Activated T-helper 2 cell treated with anti-CD3 and anti-CD28 coated beads, Interferon-gamma antibody, Interleukin-2, Interleukin-4, amounts not matched to agents 10 μg/mL and 5 μg/mL and 100 μg/mL, durations not matched to agents 14 hours and 24 hours and 36 hours (primary cell): Measurements from ENCODE around the gene B3GALT5. TPM values are rescaled to one million over a fixed set of nuclear protein-coding genes. Genes with fewer than 3 reads are reported as not detected.

Experiments
- DNase-seq: peaks from one replicate; pipeline ENCODE4 v3.0.0; 2021; ENCODE audit warnings: low spot score
- H3K27ac Mint-ChIP-seq: one replicate; pipeline ENCODE4 v1.8.0; 2021; ENCODE audit warnings: mixed read lengths
- H3K27me3 Mint-ChIP-seq: one replicate; pipeline ENCODE4 v1.8.0; 2021; ENCODE audit warnings: low read depth, mixed read lengths
- H3K36me3 Mint-ChIP-seq: one replicate; pipeline ENCODE4 v1.8.0; 2021; ENCODE audit warnings: low read depth, mixed read lengths
- H3K4me1 Mint-ChIP-seq: one replicate; pipeline ENCODE4 v1.8.0; 2021; ENCODE audit warnings: low read depth, mixed read lengths
- H3K4me3 Mint-ChIP-seq: one replicate; pipeline ENCODE4 v1.8.0; 2021; ENCODE audit warnings: low read depth, mild to moderate bottlenecking, moderate library complexity, mixed read lengths
- H3K9me3 Mint-ChIP-seq: one replicate; pipeline ENCODE4 v1.8.0; 2021; ENCODE audit warnings: mixed read lengths
- intact Hi-C: fragments of 100-400 bp; cut with micrococcal nuclease; formaldehyde crosslinking; loops from one replicate; pipeline ENCODE4 v1.15.1; 2023
- total RNA-seq: library from RNA; stranded (reverse); gene quantifications from 2 replicates; pipeline ENCODE4 v1.2.3, GENCODE V29; 2022

Gene B3GALT5
- total RNA-seq, 1 donor from 2014 or later = not detected

- Mint-ChIP-seq H3K4me1 (no peaks in the 10 kb centered on the region), H3K27me3 (no peaks in the 10 kb centered on the region), H3K27ac (no peak overlapping the region), H3K9me3 (no peaks in the 10 kb centered on the region), H3K36me3 (no peaks in the 10 kb centered on the region), H3K4me3 (no peak overlapping the region)
- intact Hi-C loops = no loop called here
- no peak for DNase-seq
Observed at GRCh38 chr21:39593522-39593921, 19.2 kb upstream of the B3GALT5 start.

DNA sequence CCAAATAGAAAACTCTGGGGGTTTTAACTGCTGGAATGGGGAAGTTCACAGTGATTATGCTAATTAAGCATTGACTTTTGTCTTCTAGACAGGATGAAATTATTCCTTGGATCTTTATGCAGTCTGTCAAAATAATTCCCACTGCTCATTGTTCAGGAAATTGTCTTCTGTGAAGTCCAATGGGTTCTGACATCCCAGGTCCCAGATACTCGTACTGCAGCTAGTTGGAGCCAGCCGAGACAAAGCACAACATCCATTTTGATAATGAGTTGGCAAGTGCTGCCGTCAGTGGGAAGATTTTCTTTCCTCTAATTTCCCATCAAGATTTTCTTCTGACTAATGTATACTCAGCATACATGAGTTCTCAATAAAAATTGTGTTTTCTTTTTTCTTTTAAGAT, 17.3 kb upstream of the B3GALT5 start:
- intact Hi-C loops = no loop called here
- Mint-ChIP-seq H3K36me3 (no peaks in the 10 kb centered on the region), H3K4me3 (no peak overlapping the region), H3K4me1 (no peaks in the 10 kb centered on the region), H3K27me3 (no peaks in the 10 kb centered on the region), H3K27ac (no peak overlapping the region), H3K9me3 (no peaks in the 10 kb centered on the region)
- no peak for DNase-seq

GRCh38 chr21:39597595-39597994, 15.1 kb upstream of the B3GALT5 start:
- DNase-seq = no peak
- Mint-ChIP-seq H3K36me3 (no peaks in the 10 kb centered on the region), H3K4me3 (no peak overlapping the region), H3K4me1 (no peaks in the 10 kb centered on the region), H3K9me3 (no peaks in the 10 kb centered on the region), H3K27ac (no peak overlapping the region), H3K27me3 (peaks cover 2% of the 10 kb centered on the region)
- intact Hi-C loops = no loop called here

DNA sequence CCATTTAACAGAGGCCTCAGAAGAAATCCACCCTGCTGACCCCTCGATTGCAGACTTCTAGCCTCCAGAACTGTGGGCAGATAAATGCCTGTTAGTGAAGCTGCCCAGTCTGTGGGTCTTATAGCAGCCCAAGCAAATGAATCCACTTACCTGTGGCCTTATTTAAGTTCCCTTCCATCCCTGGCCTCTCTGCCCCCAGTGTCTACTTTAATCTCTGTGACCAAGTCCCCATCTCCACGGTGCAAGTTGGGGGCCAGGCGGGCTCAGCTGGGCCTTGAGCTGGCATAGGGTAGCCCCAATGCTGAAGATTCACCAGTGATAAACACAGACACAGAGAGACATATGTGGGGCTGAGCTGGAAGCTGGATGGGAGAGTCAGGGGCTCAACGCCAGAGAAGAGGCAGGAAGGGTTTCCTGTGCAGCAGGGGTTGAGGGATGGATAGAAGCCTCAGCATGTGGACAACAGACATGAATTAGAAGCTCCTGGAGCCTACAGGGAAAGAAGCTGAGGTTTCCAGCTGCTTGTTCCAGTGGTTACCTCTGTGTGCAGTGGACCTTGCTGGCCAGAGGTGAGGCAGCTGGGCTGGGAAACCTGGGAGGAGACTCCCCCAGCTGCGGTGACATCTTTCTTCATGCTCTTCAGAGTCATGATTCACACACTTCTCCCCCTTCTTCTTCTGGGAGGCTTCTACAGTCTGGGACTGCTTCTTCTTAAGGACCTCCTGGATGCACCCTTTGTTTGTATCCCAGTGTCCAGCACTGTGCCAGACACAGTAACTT, 13.4 kb upstream of the B3GALT5 start:
- Mint-ChIP-seq H3K36me3 (no peaks in the 10 kb centered on the region), H3K27ac (no peak overlapping the region), H3K4me3 (no peak overlapping the region), H3K27me3 (peaks cover 2% of the 10 kb centered on the region), H3K4me1 (no peaks in the 10 kb centered on the region), H3K9me3 (no peaks in the 10 kb centered on the region)
- DNase-seq = no peak
- intact Hi-C loops = no loop called here

- no peak for DNase-seq
- Mint-ChIP-seq H3K9me3 (no peaks in the 10 kb centered on the region), H3K4me3 (no peak overlapping the region), H3K27me3 (peaks cover 2% of the 10 kb centered on the region), H3K4me1 (no peaks in the 10 kb centered on the region), H3K27ac (no peak overlapping the region), H3K36me3 (no peaks in the 10 kb centered on the region)
- intact Hi-C loops = no loop called here
Observed at GRCh38 chr21:39601187-39601928, 11.4 kb upstream of the B3GALT5 start.

DNA sequence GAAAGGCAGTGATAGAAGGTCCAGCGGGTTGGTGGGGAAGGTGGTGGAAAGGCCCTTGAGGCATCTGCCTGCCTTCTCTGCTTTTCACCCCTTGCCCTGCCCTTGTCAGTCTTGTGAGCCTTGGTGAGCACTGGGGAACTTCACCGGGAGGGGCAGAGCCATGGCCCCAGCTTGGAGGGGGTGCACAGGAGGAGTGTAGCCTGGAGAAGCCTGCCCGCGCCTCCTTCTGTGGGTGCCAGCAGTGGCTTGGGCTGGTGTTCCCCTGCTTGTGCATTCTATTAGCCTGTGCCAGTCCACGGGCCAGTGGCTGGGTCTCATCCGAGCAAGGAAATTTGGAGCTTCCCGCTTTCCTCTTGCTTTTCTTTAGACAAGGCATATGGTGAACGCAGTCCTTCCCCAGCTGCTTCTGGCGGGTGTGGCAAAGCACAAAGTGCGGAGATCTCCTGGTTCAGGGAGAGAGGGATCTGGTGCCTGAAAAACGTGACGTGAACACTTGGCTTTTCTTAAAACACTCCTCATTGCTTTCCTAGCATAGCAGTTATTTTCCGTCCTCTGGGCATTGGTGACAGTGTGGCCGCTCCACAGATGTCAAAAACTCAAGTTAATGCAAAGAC, 10.6 kb upstream of the B3GALT5 start:
- H3K9me3 Mint-ChIP-seq = no peaks in the 10 kb centered on the region
- intact Hi-C loops = no loop called here
- no peak for DNase-seq
- no peaks in the 10 kb centered on the region for H3K4me1 Mint-ChIP-seq
- no peaks in the 10 kb centered on the region for H3K36me3 Mint-ChIP-seq
- H3K27ac Mint-ChIP-seq = no peak overlapping the region
- peaks cover 2% of the 10 kb centered on the region for H3K27me3 Mint-ChIP-seq
- no peak overlapping the region for H3K4me3 Mint-ChIP-seq

GRCh38 chr21:39602793-39603192, 9.9 kb upstream of the B3GALT5 start:
- no peak for DNase-seq
- peaks cover 2% of the 10 kb centered on the region for H3K27me3 Mint-ChIP-seq
- intact Hi-C loops = no loop called here
- H3K36me3 Mint-ChIP-seq = no peaks in the 10 kb centered on the region
- no peak overlapping the region for H3K4me3 Mint-ChIP-seq
- no peak overlapping the region for H3K27ac Mint-ChIP-seq
- no peaks in the 10 kb centered on the region for H3K9me3 Mint-ChIP-seq
- no peaks in the 10 kb centered on the region for H3K4me1 Mint-ChIP-seq

DNA sequence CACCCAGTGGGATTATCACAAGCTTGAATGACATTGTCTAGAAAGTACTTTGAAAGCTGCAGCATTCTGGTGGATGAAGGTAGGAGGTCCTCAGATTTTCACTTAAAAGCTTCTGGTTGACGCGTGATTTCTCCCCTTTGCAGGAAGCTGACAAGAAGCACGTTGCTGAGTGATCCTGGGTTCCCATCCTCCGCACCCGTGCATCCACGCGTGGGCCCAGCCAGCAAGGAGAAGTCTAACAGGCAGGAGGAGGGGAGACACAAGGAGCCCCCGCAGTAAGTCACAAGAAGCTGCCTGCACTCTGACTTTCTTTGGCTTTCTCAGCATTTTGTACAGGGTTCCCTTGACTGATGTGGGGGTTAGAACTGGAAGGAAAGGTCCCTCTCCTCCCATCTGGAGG, 7.8 kb upstream of the B3GALT5 start:
- H3K4me3 Mint-ChIP-seq = no peak overlapping the region
- H3K9me3 Mint-ChIP-seq = no peaks in the 10 kb centered on the region
- H3K27ac Mint-ChIP-seq = no peak overlapping the region
- DNase-seq = no peak
- intact Hi-C loops = no loop called here
- H3K36me3 Mint-ChIP-seq = no peaks in the 10 kb centered on the region
- H3K27me3 Mint-ChIP-seq = peaks cover 2% of the 10 kb centered on the region
- H3K4me1 Mint-ChIP-seq = no peaks in the 10 kb centered on the region

DNA sequence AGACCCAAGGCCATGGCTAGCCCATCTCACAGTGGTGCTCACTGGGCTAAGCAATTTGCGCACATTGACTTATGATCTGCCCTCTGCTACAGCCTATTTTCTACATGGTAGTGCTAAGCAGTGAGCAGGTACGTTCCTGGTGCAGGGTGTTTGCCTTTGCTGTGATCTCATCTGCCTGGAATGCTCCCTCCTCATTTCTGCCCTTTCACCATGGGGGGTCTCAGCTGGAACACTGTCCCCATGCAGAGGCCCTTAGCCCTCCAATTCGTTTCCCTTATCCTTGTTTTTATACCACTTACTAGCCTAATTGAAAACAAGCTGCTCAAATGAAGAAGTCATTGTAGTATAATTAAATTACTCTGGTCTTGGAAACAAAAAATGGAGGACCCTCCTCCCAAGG, 2.0 kb upstream of the B3GALT5 start:
- Mint-ChIP-seq H3K4me3 (no peak overlapping the region), H3K36me3 (no peaks in the 10 kb centered on the region), H3K27ac (no peak overlapping the region), H3K27me3 (peaks cover 30% of the 10 kb centered on the region), H3K9me3 (no peaks in the 10 kb centered on the region), H3K4me1 (peaks cover 1% of the 10 kb centered on the region)
- DNase-seq = no peak
- intact Hi-C loops = no loop called here

GRCh38 chr21:39611551-39612190, 1.1 kb upstream of the B3GALT5 start:
- no peak overlapping the region for H3K4me3 Mint-ChIP-seq
- H3K4me1 Mint-ChIP-seq = peaks cover 1% of the 10 kb centered on the region
- no peak for DNase-seq

DNA sequence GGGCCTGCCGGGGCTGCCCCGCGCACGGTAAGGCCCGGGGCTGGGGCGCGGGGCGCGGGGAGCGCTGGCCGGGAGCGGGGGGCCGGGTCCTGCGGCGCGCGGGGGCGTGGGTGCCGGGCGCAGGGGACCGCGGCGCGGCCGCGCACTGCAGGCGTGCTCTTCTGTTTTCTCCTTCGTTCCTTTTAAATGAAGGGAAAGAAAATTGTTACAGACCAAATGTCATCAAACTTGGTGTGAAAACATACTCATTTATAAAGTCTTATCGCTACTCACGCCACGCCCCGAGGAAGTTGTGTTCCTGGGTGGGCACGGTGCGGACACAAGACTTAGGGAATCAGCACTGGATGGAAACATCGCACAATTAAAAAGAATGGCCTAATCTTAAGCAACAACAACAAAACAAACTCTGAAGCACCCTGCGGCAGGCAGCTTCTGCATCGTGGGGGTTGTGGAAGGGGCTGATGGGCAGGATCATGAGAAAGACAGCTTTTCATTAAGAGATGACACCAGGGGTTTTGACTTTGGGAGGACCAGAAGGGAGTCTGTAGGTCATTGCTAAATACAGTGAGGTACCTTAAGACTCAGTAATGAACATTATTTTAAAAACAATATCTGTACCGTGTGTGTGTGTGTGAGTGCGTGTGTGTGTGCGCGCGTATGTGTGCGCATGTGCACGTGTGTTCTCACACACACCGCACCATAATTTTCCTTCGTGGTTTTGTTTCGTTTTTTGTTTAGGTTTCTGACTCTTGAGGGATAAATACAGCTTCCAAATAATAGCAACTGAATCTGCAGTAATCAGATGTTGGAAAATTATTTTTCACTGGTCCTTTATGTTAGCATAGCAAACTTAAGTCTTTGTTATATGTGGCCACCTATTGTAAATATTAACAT, 548 bp downstream of the B3GALT5 start:
- Mint-ChIP-seq H3K27ac (no peak overlapping the region), H3K36me3 (no peaks in the 10 kb centered on the region)

More at GRCh38 chr21:39611551-39612190, 1.1 kb upstream of the B3GALT5 start:
- H3K27me3 Mint-ChIP-seq = peaks cover 33% of the 10 kb centered on the region
- no peaks in the 10 kb centered on the region for H3K36me3 Mint-ChIP-seq
- intact Hi-C loops = no loop called here
- H3K9me3 Mint-ChIP-seq = no peaks in the 10 kb centered on the region
- H3K27ac Mint-ChIP-seq = no peak overlapping the region

GRCh38 chr21:39616211-39616772, 3.6 kb downstream of the B3GALT5 start:
- no peak overlapping the region for H3K27ac Mint-ChIP-seq
- no peak overlapping the region for H3K4me3 Mint-ChIP-seq
- H3K27me3 Mint-ChIP-seq = peaks cover 33% of the 10 kb centered on the region
- DNase-seq = no peak
- intact Hi-C loops = no loop called here
- no peaks in the 10 kb centered on the region for H3K36me3 Mint-ChIP-seq
- H3K9me3 Mint-ChIP-seq = no peaks in the 10 kb centered on the region
- peaks cover 1% of the 10 kb centered on the region for H3K4me1 Mint-ChIP-seq

More for the DNA sequence above, 548 bp downstream of the B3GALT5 start:
- Mint-ChIP-seq H3K4me3 (no peak overlapping the region), H3K9me3 (no peaks in the 10 kb centered on the region), H3K27me3 (peaks cover 33% of the 10 kb centered on the region), H3K4me1 (peaks cover 1% of the 10 kb centered on the region)
- no peak for DNase-seq
- intact Hi-C loops = no loop called here
